SK-N-SH (cell line): ENCODE data around the gene CCDC91. TPM values are rescaled to one million over a fixed set of nuclear protein-coding genes. Genes with fewer than 3 reads are reported as not detected.

Experiments used
- CTCF ChIA-PET: fragments of 300-600, 350-600 bp; formaldehyde crosslinking; extraction: SDS; loops from one replicate; lab custom pipeline; 2021; lab: Yijun Ruan, JAX
- POLR2A ChIA-PET: fragments of 350-600 bp; sonication (Branson Sonifier 250); formaldehyde crosslinking; extraction: SDS; loops from one replicate; lab custom pipeline; 2020; ENCODE audit warnings: antibody characterized with exemption, inconsistent platforms; lab: Yijun Ruan, JAX
- DNase-seq: peaks from one replicate; pipeline ENCODE4 v3.0.0; 2012
- H2AFZ ChIP-seq: fragments of 200-600 bp; sonication (generic); 2 replicates; pipeline ENCODE4 v1.8.1; 2016; ENCODE audit warnings: antibody characterized with exemption, mild to moderate bottlenecking, low read depth
- H3F3A ChIP-seq: fragments of 200-600 bp; sonication (generic); replicated peaks from 2 replicates; pipeline ENCODE3; 2016; ENCODE audit warnings: antibody characterized with exemption, mild to moderate bottlenecking; ENCODE audit not compliant: insufficient read depth
- H3K27ac ChIP-seq, 2 experiments: fragments of 200-500 bp in 1 of 2; fragments of 200-600 bp in 1 of 2; sonication (Bioruptor generic) in 1 of 2; sonication (generic), shearing (Covaris generic) in 1 of 2; 2 replicates each; pipeline versions ENCODE4 v1.5.1 to v1.6.1; 2014 to 2016; ENCODE audit warnings: low read depth in 2 of 2, inconsistent platforms in 1 of 2, low read length in 1 of 2, mild to moderate bottlenecking in 1 of 2, mixed read lengths in 1 of 2
- H3K27me3 ChIP-seq: fragments of 200-600 bp; sonication (generic), shearing (Covaris generic); 2 replicates; pipeline ENCODE4 v1.6.1; 2016; ENCODE audit warnings: mixed run types; ENCODE audit not compliant: insufficient read depth
- H3K36me3 ChIP-seq, 2 experiments: fragments of 200-500 bp in 1 of 2; fragments of 200-600 bp in 1 of 2; sonication (Bioruptor generic) in 1 of 2; sonication (generic) in 1 of 2; replicated peaks in 1 of 2; 2 replicates each; pipeline versions ENCODE3 to v1.5.1; 2014 to 2016; ENCODE audit warnings: low read length in 1 of 2, mild to moderate bottlenecking in 1 of 2; ENCODE audit not compliant: insufficient read depth in 2 of 2, control insufficient read depth in 1 of 2
- H3K4me1 ChIP-seq, 2 experiments: fragments of 200-500 bp in 1 of 2; fragments of 200-600 bp in 1 of 2; sonication (Bioruptor generic) in 1 of 2; sonication (generic), shearing (Covaris generic) in 1 of 2; 2 replicates each; pipeline versions ENCODE4 v1.5.1 to v1.6.1; 2014 to 2016; ENCODE audit warnings: low read depth in 1 of 2, low read length in 1 of 2, mixed run types in 1 of 2; ENCODE audit not compliant: insufficient read depth in 2 of 2, control insufficient read depth in 1 of 2
- H3K4me2 ChIP-seq: fragments of 200-600 bp; sonication (generic), shearing (Covaris generic); 2 replicates; pipeline ENCODE4 v1.6.1; 2017; ENCODE audit warnings: mixed run types
- H3K4me3 ChIP-seq, 2 experiments: fragments of 200-500 bp in 1 of 2; fragments of 200-600 bp in 1 of 2; sonication (Bioruptor generic) in 1 of 2; sonication (generic), shearing (Covaris generic) in 1 of 2; 2 replicates each; pipeline versions ENCODE4 v1.5.1 to v1.8.1; 2014 to 2016; ENCODE audit warnings: low read depth in 2 of 2, inconsistent platforms in 1 of 2, low read length in 1 of 2, mild to moderate bottlenecking in 1 of 2, mixed read lengths in 1 of 2, moderate library complexity in 1 of 2
- H3K79me2 ChIP-seq: fragments of 200-600 bp; sonication (generic); 2 replicates; pipeline ENCODE4 v1.8.1; 2017; ENCODE audit warnings: mild to moderate bottlenecking; ENCODE audit not compliant: insufficient read depth
- H3K9ac ChIP-seq: fragments of 200-600 bp; sonication (generic); 2 replicates; pipeline ENCODE4 v1.6.1; 2017; ENCODE audit warnings: mixed run types
- H3K9me2 ChIP-seq: fragments of 200-600 bp; sonication (generic); 2 replicates; pipeline ENCODE4 v1.6.1; 2017; ENCODE audit warnings: mixed run types
- H3K9me3 ChIP-seq: fragments of 200-600 bp; sonication (generic); 2 replicates; pipeline ENCODE4 v1.6.1; 2017; ENCODE audit warnings: mixed run types, mild to moderate bottlenecking, moderate library complexity
- H4K20me1 ChIP-seq: fragments of 200-600 bp; sonication (generic); 2 replicates; pipeline ENCODE4 v1.6.1; 2017; ENCODE audit warnings: mild to moderate bottlenecking, mixed run types; ENCODE audit not compliant: insufficient read depth
- ELF1 ChIP-seq: IDR thresholded peaks from 2 replicates; pipeline ENCODE4 v1.4.0; 2012
- FOXM1 ChIP-seq: IDR thresholded peaks from 2 replicates; pipeline ENCODE4 v1.4.0; 2012; ENCODE audit warnings: low read depth, mild to moderate bottlenecking
- GATA2 ChIP-seq: sonication (generic); formaldehyde crosslinking; IDR thresholded peaks from 2 replicates; pipeline ENCODE4 v1.5.0; 2020; ENCODE audit warnings: mild to moderate bottlenecking, missing genetic modification reagents
- JUND ChIP-seq: IDR thresholded peaks from 2 replicates; pipeline ENCODE4 v1.4.0; 2012
- MXI1 ChIP-seq: IDR thresholded peaks from 2 replicates; pipeline ENCODE4 v1.6.1; 2012; ENCODE audit warnings: mild to moderate bottlenecking, low read depth, low read length, improper control_type of control experiment
- NFIC ChIP-seq: IDR thresholded peaks from 2 replicates; pipeline ENCODE4 v1.4.0; 2012; ENCODE audit warnings: borderline replicate concordance
- NRF1 ChIP-seq: IDR thresholded peaks from 2 replicates; pipeline ENCODE4 v1.6.1; 2012; ENCODE audit warnings: low read depth, mild to moderate bottlenecking, low read length
- POLR2AphosphoS5 ChIP-seq: IDR thresholded peaks from 2 replicates; pipeline ENCODE4 v1.6.1; 2012; ENCODE audit warnings: low read depth, low read length
- RAD21 ChIP-seq: IDR thresholded peaks from 2 replicates; pipeline ENCODE4 v1.6.1; 2012; ENCODE audit warnings: mild to moderate bottlenecking, low read length
- RXRA ChIP-seq: IDR thresholded peaks from 2 replicates; pipeline ENCODE4 v1.4.0; 2012; ENCODE audit warnings: low read depth, mild to moderate bottlenecking, borderline replicate concordance
- SIN3A ChIP-seq: IDR thresholded peaks from 2 replicates; pipeline ENCODE4 v1.6.1; 2012; ENCODE audit warnings: low read depth, mild to moderate bottlenecking, low read length, moderate library complexity, borderline replicate concordance
- TAF1 ChIP-seq: IDR thresholded peaks from 2 replicates; pipeline ENCODE4 v1.6.1; 2012; ENCODE audit warnings: low read depth, mild to moderate bottlenecking, low read length, moderate library complexity, borderline replicate concordance
- TEAD4 ChIP-seq: IDR thresholded peaks from 2 replicates; pipeline ENCODE4 v1.4.0; 2012; ENCODE audit warnings: mild to moderate bottlenecking, borderline replicate concordance; ENCODE audit not compliant: insufficient read depth
- polyA plus RNA-seq, 3 experiments: library from polyadenylated mRNA; depleted of rRNA; stranded (reverse); fragments of >200 nt; gene quantifications; 2 replicates each; pipeline ENCODE4 v1.2.3, GENCODE V29; 2012
- TF ChIP-seq, protein P1 (sequence below): IDR thresholded peaks from 2 replicates; pipeline ENCODE4 v1.4.0; 2012; ENCODE audit warnings: low read depth
- TF ChIP-seq, protein P2 (sequence below): IDR thresholded peaks from 2 replicates; pipeline ENCODE4 v1.4.0; 2012; ENCODE audit warnings: low read depth, borderline replicate concordance
- TF ChIP-seq, protein P3 (sequence below): IDR thresholded peaks from 2 replicates; pipeline ENCODE4 v1.6.1; 2012; ENCODE audit warnings: mild to moderate bottlenecking, low read depth, low read length, moderate library complexity
- TF ChIP-seq, protein P4 (sequence below): fragments of 150-350 bp; IDR thresholded peaks from 2 replicates; pipeline ENCODE4 v1.6.1; 2016; ENCODE audit warnings: mild to moderate bottlenecking, low read depth, low read length
- TF ChIP-seq, protein P5 (sequence below): fragments of 200-600 bp; sonication (generic); IDR thresholded peaks from 2 replicates; pipeline ENCODE4 v1.6.1; 2017; ENCODE audit warnings: antibody characterized with exemption, mild to moderate bottlenecking, moderate library complexity
- TF ChIP-seq, protein P6 (sequence below): IDR thresholded peaks from 2 replicates; pipeline ENCODE4 v1.4.0; 2012; ENCODE audit warnings: low read depth, borderline replicate concordance

CCDC91 gene
- polyA plus RNA-seq, 1 of the 3 experiments (the other 2 are of a cell fraction), result 13.0 TPM

DNA sequence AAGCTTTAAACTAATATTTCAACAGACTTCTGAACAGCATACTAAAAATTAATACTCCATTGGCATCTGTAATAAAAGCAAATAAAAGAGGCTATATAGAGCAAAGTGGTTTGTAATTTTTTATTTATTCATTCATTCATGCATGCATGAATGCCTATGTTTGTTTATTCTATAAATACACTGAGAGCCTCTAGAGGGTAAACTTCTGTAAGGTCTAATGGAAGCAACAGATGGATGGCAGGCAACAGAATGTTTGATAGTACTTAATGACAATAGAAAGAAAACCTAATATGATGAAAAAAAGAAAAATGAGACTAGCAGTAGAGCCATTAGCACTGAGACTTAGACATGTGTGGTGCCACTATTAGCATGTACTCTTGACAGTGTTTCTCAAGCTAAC is 253.1 kb downstream of the CCDC91 start:
- H3K4me2 ChIP-seq, result no peak overlapping the region
- H3K36me3 ChIP-seq, result peaks cover 0 to 5% of the 10 kb centered on the region in 2 experiments
- no peaks in the 10 kb centered on the region for H3K79me2 ChIP-seq
- no peaks in the 10 kb centered on the region for H3K27me3 ChIP-seq
- no peak overlapping the region for H2AFZ ChIP-seq
- H3K9me2 ChIP-seq, result no peaks in the 10 kb centered on the region
- no peak overlapping the region for H3K4me3 ChIP-seq
- TF ChIP-seq, protein P1, sequence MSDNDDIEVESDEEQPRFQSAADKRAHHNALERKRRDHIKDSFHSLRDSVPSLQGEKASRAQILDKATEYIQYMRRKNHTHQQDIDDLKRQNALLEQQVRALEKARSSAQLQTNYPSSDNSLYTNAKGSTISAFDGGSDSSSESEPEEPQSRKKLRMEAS, result no peak
- TF ChIP-seq FOXM1 (no peak), GATA2 (CRISPR knock-in tag) (no peak), POLR2AphosphoS5 (no peak), NFIC (no peak), JUND (no peak), TAF1 (no peak), RXRA (no peak), SIN3A (no peak), TEAD4 (no peak), ELF1 (no peak), RAD21 (no peak), NRF1 (no peak), MXI1 (no peak)
- TF ChIP-seq, protein P2, sequence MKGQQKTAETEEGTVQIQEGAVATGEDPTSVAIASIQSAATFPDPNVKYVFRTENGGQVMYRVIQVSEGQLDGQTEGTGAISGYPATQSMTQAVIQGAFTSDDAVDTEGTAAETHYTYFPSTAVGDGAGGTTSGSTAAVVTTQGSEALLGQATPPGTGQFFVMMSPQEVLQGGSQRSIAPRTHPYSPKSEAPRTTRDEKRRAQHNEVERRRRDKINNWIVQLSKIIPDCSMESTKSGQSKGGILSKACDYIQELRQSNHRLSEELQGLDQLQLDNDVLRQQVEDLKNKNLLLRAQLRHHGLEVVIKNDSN, result no peak
- TF ChIP-seq, protein P3, sequence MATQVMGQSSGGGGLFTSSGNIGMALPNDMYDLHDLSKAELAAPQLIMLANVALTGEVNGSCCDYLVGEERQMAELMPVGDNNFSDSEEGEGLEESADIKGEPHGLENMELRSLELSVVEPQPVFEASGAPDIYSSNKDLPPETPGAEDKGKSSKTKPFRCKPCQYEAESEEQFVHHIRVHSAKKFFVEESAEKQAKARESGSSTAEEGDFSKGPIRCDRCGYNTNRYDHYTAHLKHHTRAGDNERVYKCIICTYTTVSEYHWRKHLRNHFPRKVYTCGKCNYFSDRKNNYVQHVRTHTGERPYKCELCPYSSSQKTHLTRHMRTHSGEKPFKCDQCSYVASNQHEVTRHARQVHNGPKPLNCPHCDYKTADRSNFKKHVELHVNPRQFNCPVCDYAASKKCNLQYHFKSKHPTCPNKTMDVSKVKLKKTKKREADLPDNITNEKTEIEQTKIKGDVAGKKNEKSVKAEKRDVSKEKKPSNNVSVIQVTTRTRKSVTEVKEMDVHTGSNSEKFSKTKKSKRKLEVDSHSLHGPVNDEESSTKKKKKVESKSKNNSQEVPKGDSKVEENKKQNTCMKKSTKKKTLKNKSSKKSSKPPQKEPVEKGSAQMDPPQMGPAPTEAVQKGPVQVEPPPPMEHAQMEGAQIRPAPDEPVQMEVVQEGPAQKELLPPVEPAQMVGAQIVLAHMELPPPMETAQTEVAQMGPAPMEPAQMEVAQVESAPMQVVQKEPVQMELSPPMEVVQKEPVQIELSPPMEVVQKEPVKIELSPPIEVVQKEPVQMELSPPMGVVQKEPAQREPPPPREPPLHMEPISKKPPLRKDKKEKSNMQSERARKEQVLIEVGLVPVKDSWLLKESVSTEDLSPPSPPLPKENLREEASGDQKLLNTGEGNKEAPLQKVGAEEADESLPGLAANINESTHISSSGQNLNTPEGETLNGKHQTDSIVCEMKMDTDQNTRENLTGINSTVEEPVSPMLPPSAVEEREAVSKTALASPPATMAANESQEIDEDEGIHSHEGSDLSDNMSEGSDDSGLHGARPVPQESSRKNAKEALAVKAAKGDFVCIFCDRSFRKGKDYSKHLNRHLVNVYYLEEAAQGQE, result no peak
- TF ChIP-seq, protein P4, sequence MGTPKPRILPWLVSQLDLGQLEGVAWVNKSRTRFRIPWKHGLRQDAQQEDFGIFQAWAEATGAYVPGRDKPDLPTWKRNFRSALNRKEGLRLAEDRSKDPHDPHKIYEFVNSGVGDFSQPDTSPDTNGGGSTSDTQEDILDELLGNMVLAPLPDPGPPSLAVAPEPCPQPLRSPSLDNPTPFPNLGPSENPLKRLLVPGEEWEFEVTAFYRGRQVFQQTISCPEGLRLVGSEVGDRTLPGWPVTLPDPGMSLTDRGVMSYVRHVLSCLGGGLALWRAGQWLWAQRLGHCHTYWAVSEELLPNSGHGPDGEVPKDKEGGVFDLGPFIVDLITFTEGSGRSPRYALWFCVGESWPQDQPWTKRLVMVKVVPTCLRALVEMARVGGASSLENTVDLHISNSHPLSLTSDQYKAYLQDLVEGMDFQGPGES, result no peak
- TF ChIP-seq, protein P5, sequence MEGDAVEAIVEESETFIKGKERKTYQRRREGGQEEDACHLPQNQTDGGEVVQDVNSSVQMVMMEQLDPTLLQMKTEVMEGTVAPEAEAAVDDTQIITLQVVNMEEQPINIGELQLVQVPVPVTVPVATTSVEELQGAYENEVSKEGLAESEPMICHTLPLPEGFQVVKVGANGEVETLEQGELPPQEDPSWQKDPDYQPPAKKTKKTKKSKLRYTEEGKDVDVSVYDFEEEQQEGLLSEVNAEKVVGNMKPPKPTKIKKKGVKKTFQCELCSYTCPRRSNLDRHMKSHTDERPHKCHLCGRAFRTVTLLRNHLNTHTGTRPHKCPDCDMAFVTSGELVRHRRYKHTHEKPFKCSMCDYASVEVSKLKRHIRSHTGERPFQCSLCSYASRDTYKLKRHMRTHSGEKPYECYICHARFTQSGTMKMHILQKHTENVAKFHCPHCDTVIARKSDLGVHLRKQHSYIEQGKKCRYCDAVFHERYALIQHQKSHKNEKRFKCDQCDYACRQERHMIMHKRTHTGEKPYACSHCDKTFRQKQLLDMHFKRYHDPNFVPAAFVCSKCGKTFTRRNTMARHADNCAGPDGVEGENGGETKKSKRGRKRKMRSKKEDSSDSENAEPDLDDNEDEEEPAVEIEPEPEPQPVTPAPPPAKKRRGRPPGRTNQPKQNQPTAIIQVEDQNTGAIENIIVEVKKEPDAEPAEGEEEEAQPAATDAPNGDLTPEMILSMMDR, result no peak
- TF ChIP-seq, protein P6, sequence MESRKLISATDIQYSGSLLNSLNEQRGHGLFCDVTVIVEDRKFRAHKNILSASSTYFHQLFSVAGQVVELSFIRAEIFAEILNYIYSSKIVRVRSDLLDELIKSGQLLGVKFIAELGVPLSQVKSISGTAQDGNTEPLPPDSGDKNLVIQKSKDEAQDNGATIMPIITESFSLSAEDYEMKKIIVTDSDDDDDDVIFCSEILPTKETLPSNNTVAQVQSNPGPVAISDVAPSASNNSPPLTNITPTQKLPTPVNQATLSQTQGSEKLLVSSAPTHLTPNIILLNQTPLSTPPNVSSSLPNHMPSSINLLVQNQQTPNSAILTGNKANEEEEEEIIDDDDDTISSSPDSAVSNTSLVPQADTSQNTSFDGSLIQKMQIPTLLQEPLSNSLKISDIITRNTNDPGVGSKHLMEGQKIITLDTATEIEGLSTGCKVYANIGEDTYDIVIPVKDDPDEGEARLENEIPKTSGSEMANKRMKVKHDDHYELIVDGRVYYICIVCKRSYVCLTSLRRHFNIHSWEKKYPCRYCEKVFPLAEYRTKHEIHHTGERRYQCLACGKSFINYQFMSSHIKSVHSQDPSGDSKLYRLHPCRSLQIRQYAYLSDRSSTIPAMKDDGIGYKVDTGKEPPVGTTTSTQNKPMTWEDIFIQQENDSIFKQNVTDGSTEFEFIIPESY, result no peak
- TF ChIP-seq, all 33 proteins: peak for 0
- no peak for DNase-seq
- no peaks in the 10 kb centered on the region for H3F3A ChIP-seq
- H3K27ac ChIP-seq, result no peak overlapping the region
- POLR2A ChIA-PET, result interaction anchor here (0.5 kb wide), 1 partner anchor 858 kb away, joined by 3 read pairs; no protein-coding TSS in a partner anchor
- no peaks in the 10 kb centered on the region for H3K9me3 ChIP-seq
- CTCF ChIA-PET, result no interaction called here
- H3K9ac ChIP-seq, result no peak overlapping the region
- H3K4me1 ChIP-seq, result no peaks in the 10 kb centered on the region; a peak in 1 of 4 replicates
- H4K20me1 ChIP-seq, result no peaks in the 10 kb centered on the region
